H1 (cell line): ENCODE results near the gene OR5M11. TPM values are rescaled to one million over a fixed set of nuclear protein-coding genes. Genes with fewer than 3 reads are reported as not detected.

Source experiments
- CTCF ChIA-PET: fragments of 300-600 bp; sonication (Branson Sonifier 250); formaldehyde crosslinking; loops from one replicate; lab custom pipeline; 2021; ENCODE audit not compliant: partially characterized antibody; lab: Charles Lee
- POLR2A ChIA-PET: fragments of 300-600 bp; sonication (Branson Sonifier 250); formaldehyde crosslinking; loops from one replicate; lab custom pipeline; 2021; ENCODE audit warnings: inconsistent platforms; ENCODE audit not compliant: partially characterized antibody; lab: Charles Lee
- DNase-seq, 2 experiments: peaks; one replicate each; pipeline versions ENCODE4 v3.0.0 to v3.0.0-alpha.2; 2010 to 2022; ENCODE audit warnings: low spot score in 2 of 2, low read depth in 1 of 2, mixed read lengths in 1 of 2
- FAIRE-seq: peaks from 2 replicates; lab custom pipeline; 2011; peaks lifted over from hg19 to GRCh38; lab: Jason Lieb, UNC
- H2AFZ ChIP-seq: 2 replicates; pipeline ENCODE4 v1.8.1; 2012; ENCODE audit warnings: low read length, inconsistent platforms
- H2AK5ac ChIP-seq: 2 replicates; pipeline ENCODE4 v1.6.1; 2013; ENCODE audit warnings: low read depth, low read length
- H2BK120ac ChIP-seq: replicated peaks from 2 replicates; pipeline ENCODE3; 2013; ENCODE audit warnings: low read depth, low read length, inconsistent platforms
- H2BK12ac ChIP-seq: 2 replicates; pipeline ENCODE4 v1.6.1; 2013; ENCODE audit warnings: low read depth, low read length
- H2BK15ac ChIP-seq: 2 replicates; pipeline ENCODE4 v1.6.1; 2013; ENCODE audit warnings: low read length
- H2BK20ac ChIP-seq: 2 replicates; pipeline ENCODE4 v1.6.1; 2013; ENCODE audit warnings: low read length
- H2BK5ac ChIP-seq: 2 replicates; pipeline ENCODE4 v1.6.1; 2013; ENCODE audit warnings: low read depth, low read length
- H3K14ac ChIP-seq: 2 replicates; pipeline ENCODE4 v1.6.1; 2013; ENCODE audit warnings: inconsistent platforms; ENCODE audit not compliant: insufficient read length
- H3K18ac ChIP-seq: 2 replicates; pipeline ENCODE4 v1.6.1; 2013; ENCODE audit warnings: low read length; ENCODE audit errors: extremely low read depth
- H3K23ac ChIP-seq: 2 replicates; pipeline ENCODE4 v1.6.1; 2013; ENCODE audit warnings: inconsistent platforms; ENCODE audit not compliant: insufficient read length
- H3K23me2 ChIP-seq: 2 replicates; pipeline ENCODE4 v1.6.1; 2013; ENCODE audit warnings: low read depth, low read length
- H3K27ac ChIP-seq: 2 replicates; pipeline ENCODE4 v1.6.1; 2011; ENCODE audit warnings: low read depth, low read length, inconsistent platforms
- H3K27me3 ChIP-seq, 4 experiments: replicated peaks in 1 of 4; 1 replicate in 1 of 4; 2 replicates in 3 of 4; pipeline versions ENCODE4 v1.6.1 to v1.8.1; 2011 to 2013; ENCODE audit warnings: low read length in 3 of 4, mild to moderate bottlenecking in 3 of 4, inconsistent platforms in 2 of 4, mixed read lengths in 2 of 4, moderate library complexity in 1 of 4; ENCODE audit not compliant: control insufficient read depth in 3 of 4, insufficient read depth in 3 of 4; ENCODE audit errors: extremely low read depth in 1 of 4
- H3K36me3 ChIP-seq, 4 experiments: 2 replicates each; pipeline versions ENCODE4 v1.6.1 to v1.8.1; 2011 to 2013; ENCODE audit warnings: mild to moderate bottlenecking in 4 of 4, low read length in 3 of 4, moderate library complexity in 2 of 4, control low read depth in 1 of 4, inconsistent platforms in 1 of 4; ENCODE audit not compliant: insufficient read depth in 4 of 4, control insufficient read depth in 2 of 4
- H3K4ac ChIP-seq: replicated peaks from 2 replicates; pipeline ENCODE3; 2013; ENCODE audit warnings: low read length, low read depth, mixed read lengths, inconsistent platforms; ENCODE audit not compliant: insufficient read length
- H3K4me1 ChIP-seq, 4 experiments: replicated peaks in 1 of 4; 1 replicate in 1 of 4; 2 replicates in 3 of 4; pipeline versions ENCODE4 v1.6.1 to v1.8.1; 2011 to 2013; ENCODE audit warnings: low read length in 3 of 4, inconsistent platforms in 2 of 4, mixed read lengths in 1 of 4; ENCODE audit not compliant: insufficient read depth in 4 of 4, control insufficient read depth in 3 of 4
- H3K4me2 ChIP-seq, 2 experiments: 2 replicates each; pipeline versions ENCODE4 v1.6.1 to v1.8.1; 2011 to 2013; ENCODE audit warnings: low read depth in 2 of 2, low read length in 2 of 2, control low read depth in 1 of 2, inconsistent platforms in 1 of 2, mild to moderate bottlenecking in 1 of 2; ENCODE audit not compliant: insufficient read depth in 1 of 2
- H3K4me3 ChIP-seq, 4 experiments: fragments of 200-600, 300-600 bp in 1 of 4; sonication (generic), shearing (Covaris generic), sonication (Bioruptor Twin) in 1 of 4; 2 replicates each; pipeline versions ENCODE4 v1.5.1 to v1.8.1; 2011 to 2016; ENCODE audit warnings: low read length in 4 of 4, low read depth in 3 of 4, control low read depth in 2 of 4, inconsistent platforms in 2 of 4, mild to moderate bottlenecking in 2 of 4, mixed read lengths in 1 of 4, moderate library complexity in 1 of 4; ENCODE audit not compliant: insufficient read depth in 2 of 4; ENCODE audit errors: extremely low read depth in 1 of 4
- H3K56ac ChIP-seq: replicated peaks from 2 replicates; pipeline ENCODE3; 2013; ENCODE audit warnings: low read depth, mild to moderate bottlenecking, mixed read lengths, low read length, inconsistent platforms; ENCODE audit not compliant: insufficient read length
- H3K79me1 ChIP-seq: 2 replicates; pipeline ENCODE4 v1.6.1; 2013; ENCODE audit warnings: low read depth, low read length, control low read depth
- H3K79me2 ChIP-seq, 2 experiments: 2 replicates each; pipeline versions ENCODE4 v1.6.1 to v1.8.1; 2012 to 2013; ENCODE audit warnings: low read length in 2 of 2, mild to moderate bottlenecking in 2 of 2, inconsistent platforms in 1 of 2; ENCODE audit not compliant: insufficient read depth in 2 of 2, control insufficient read depth in 1 of 2
- H3K9ac ChIP-seq, 4 experiments: replicated peaks in 1 of 4; 1 replicate in 1 of 4; 2 replicates in 3 of 4; pipeline versions ENCODE4 v1.6.1 to v1.8.1; 2011 to 2013; ENCODE audit warnings: low read depth in 3 of 4, low read length in 3 of 4, control low read depth in 2 of 4, mild to moderate bottlenecking in 2 of 4, moderate library complexity in 2 of 4, inconsistent platforms in 1 of 4; ENCODE audit errors: extremely low read depth in 1 of 4
- H3K9me3 ChIP-seq, 2 experiments: 2 replicates each; pipeline versions ENCODE4 v1.6.1 to v1.8.1; 2012 to 2013; ENCODE audit warnings: mild to moderate bottlenecking in 2 of 2, moderate library complexity in 2 of 2, control low read depth in 1 of 2, inconsistent platforms in 1 of 2, low read depth in 1 of 2, low read length in 1 of 2, mixed read lengths in 1 of 2; ENCODE audit not compliant: insufficient read depth in 2 of 2
- H4K20me1 ChIP-seq, 2 experiments: replicated peaks in 1 of 2; 2 replicates each; pipeline versions ENCODE3 to v1.8.1; 2011 to 2013; ENCODE audit warnings: inconsistent platforms in 2 of 2, low read length in 2 of 2, mild to moderate bottlenecking in 1 of 2; ENCODE audit not compliant: insufficient read depth in 2 of 2, control insufficient read depth in 1 of 2
- H4K5ac ChIP-seq: 2 replicates; pipeline ENCODE4 v1.6.1; 2013; ENCODE audit warnings: low read length, low read depth, mixed read lengths, inconsistent platforms; ENCODE audit not compliant: insufficient read length
- H4K8ac ChIP-seq: 2 replicates; pipeline ENCODE4 v1.8.0; 2013; ENCODE audit warnings: mild to moderate bottlenecking, moderate library complexity, low read length, inconsistent platforms; ENCODE audit not compliant: insufficient read depth; ENCODE audit errors: extremely low read depth
- H4K91ac ChIP-seq: replicated peaks from 2 replicates; pipeline ENCODE3; 2013; ENCODE audit warnings: low read length, mixed read lengths, inconsistent platforms; ENCODE audit not compliant: insufficient read length
- NANOG ChIP-seq: IDR thresholded peaks from 2 replicates; pipeline ENCODE4 v1.6.1; 2011; ENCODE audit warnings: low read length, low read depth, mild to moderate bottlenecking, inconsistent platforms; ENCODE audit not compliant: insufficient read depth, poor library complexity, severe bottlenecking
- PHF8 ChIP-seq: fragments of 200-600 bp; sonication (generic); conservative IDR thresholded peaks from 2 replicates; pipeline ENCODE4 v1.7.1; 2012; ENCODE audit warnings: low read depth, mild to moderate bottlenecking, inconsistent platforms, low read length, moderate library complexity
- POLR2A ChIP-seq, 2 experiments: IDR thresholded peaks; 1 replicate in 1 of 2; 2 replicates in 1 of 2; pipeline ENCODE4 v1.6.1; 2011; ENCODE audit warnings: low read depth in 2 of 2, low read length in 2 of 2, mild to moderate bottlenecking in 2 of 2; ENCODE audit errors: control extremely low read depth in 1 of 2
- POU5F1 ChIP-seq: IDR thresholded peaks from 2 replicates; pipeline ENCODE4 v1.6.1; 2011; ENCODE audit warnings: low read depth, mild to moderate bottlenecking, low read length, moderate library complexity
- RBBP5 ChIP-seq: IDR thresholded peaks from 2 replicates; pipeline ENCODE4 v1.7.1; 2012; ENCODE audit warnings: low read depth, mild to moderate bottlenecking, inconsistent platforms, low read length, moderate library complexity, borderline replicate concordance
- RNF2 ChIP-seq: fragments of 200-900, 300-1000 bp; sonication (generic); IDR thresholded peaks from 2 replicates; pipeline ENCODE4 v1.7.1; 2016; ENCODE audit warnings: borderline replicate concordance, low read depth, mild to moderate bottlenecking, antibody characterized with exemption, low read length; ENCODE audit not compliant: poor library complexity, severe bottlenecking; ENCODE audit errors: missing control alignments
- SIN3A ChIP-seq, 2 experiments: IDR thresholded peaks in 1 of 2; conservative IDR thresholded peaks in 1 of 2; 2 replicates each; pipeline ENCODE4 v1.6.1; 2011 to 2012; ENCODE audit warnings: low read length in 2 of 2, improper control_type of control experiment in 1 of 2, low read depth in 1 of 2, mild to moderate bottlenecking in 1 of 2
- TBP ChIP-seq: IDR thresholded peaks from 2 replicates; pipeline ENCODE4 v1.6.1; 2011; ENCODE audit warnings: low read depth, low read length, improper control_type of control experiment
- WGBS, 2 experiments: shearing (Covaris generic) in 1 of 2; methylation state at CpG; one replicate each; pipeline versions ENCODE4 v1.1.6 to v1.1.7; 2013 to 2015; ENCODE audit warnings: low lambda C conversion rate in 2 of 2, mixed read lengths in 2 of 2, inconsistent platforms in 1 of 2, low coverage in 1 of 2, missing lambda C conversion rate in 1 of 2; ENCODE audit not compliant: insufficient replicate concordance in 2 of 2, insufficient coverage in 1 of 2, insufficient read length in 1 of 2; ENCODE audit errors: extremely low coverage in 1 of 2, missing lambda C conversion rate in 1 of 2; 5-methylcytosine and 5-hydroxymethylcytosine counted together
- polyA plus RNA-seq, 7 experiments: library from polyadenylated mRNA; depleted of rRNA in 3 of 7; stranded (reverse) in 5 of 7; unstranded in 2 of 7; fragments of >200 nt in 5 of 7; fragments of 200-250 nt in 2 of 7; gene quantifications; 1 replicate in 5 of 7; 2 replicates in 1 of 7; 4 replicates in 1 of 7; pipeline versions ENCODE4 v1.2.1 to v1.2.3, GENCODE V29; 2011 to 2013; ENCODE audit warnings: missing spikeins in 2 of 7, mixed read lengths in 2 of 7
- total RNA-seq: library from RNA; stranded (reverse); fragmentation: NEBNext Ultra II Directional; extraction: Animal tissue kit (Norgen Biotek cat#: 25700); gene quantifications from 2 replicates; pipeline ENCODE4 v1.2.1, GENCODE V29; 2021

OR5M11 gene
- total and polyA plus RNA-seq, 2 of the 8 experiments (the other 6 are each of a cell fraction or from before 2014, with no cell fraction given): 0.08 TPM; not detected in 1

DNA sequence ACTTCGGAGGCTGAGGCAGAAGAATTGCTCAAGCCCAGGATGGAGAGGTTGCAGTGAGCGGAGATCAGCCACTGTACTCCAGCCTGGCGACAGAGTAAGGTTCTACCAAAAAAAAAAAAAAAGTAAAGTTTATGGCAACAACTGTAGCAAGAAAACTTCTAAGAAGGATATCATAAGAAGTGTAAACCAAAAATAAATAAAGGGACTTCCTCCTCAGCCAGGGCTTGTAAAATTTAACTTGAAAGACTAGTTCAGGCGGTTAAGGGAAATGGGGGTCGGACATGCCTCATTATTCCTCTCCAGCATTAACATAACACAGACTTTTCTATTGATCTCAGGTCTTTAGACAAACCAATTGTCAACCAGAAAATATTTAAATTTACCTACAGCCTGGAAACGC is 2.5 kb upstream of the OR5M11 start:
- H3K27ac ChIP-seq: no peak overlapping the region
- H2BK12ac ChIP-seq: no peak overlapping the region
- H3K14ac ChIP-seq: no peak overlapping the region
- no peak overlapping the region for H4K8ac ChIP-seq
- no peak for FAIRE-seq
- no peaks in the 10 kb centered on the region for H3K79me2 ChIP-seq
- H3K4ac ChIP-seq: no peak overlapping the region
- CTCF ChIA-PET: no interaction called here
- H4K20me1 ChIP-seq: no peaks in the 10 kb centered on the region
- no peak overlapping the region for H3K23ac ChIP-seq
- no peak overlapping the region for H4K5ac ChIP-seq
- H4K91ac ChIP-seq: no peak overlapping the region
- no peaks in the 10 kb centered on the region for H3K79me1 ChIP-seq
- H3K27me3 ChIP-seq: no peaks in the 10 kb centered on the region
- no peak overlapping the region for H3K18ac ChIP-seq
- no peak overlapping the region for H2BK20ac ChIP-seq
- H3K4me2 ChIP-seq: no peak overlapping the region
- peaks cover 0 to 2% of the 10 kb centered on the region in 2 experiments; a peak in 1 of 4 replicates for H3K9me3 ChIP-seq
- no peak overlapping the region for H2BK15ac ChIP-seq
- H2AFZ ChIP-seq: no peak overlapping the region
- 87% methylated on average over 6 of the region's 6 CpGs; no CpG with 5 or more reads in 1 of the 2 experiments for WGBS, 2 experiments
- no peak overlapping the region for H2BK5ac ChIP-seq
- H3K23me2 ChIP-seq: no peaks in the 10 kb centered on the region
- H3K56ac ChIP-seq: no peak overlapping the region
- H3K9ac ChIP-seq: no peak overlapping the region
- no peak for DNase-seq
- H3K4me3 ChIP-seq: no peak overlapping the region
- no peaks in the 10 kb centered on the region for H3K4me1 ChIP-seq
- no peak overlapping the region for H2AK5ac ChIP-seq
- no peaks in the 10 kb centered on the region for H3K36me3 ChIP-seq
- POLR2A ChIA-PET: no interaction called here
- H2BK120ac ChIP-seq: no peak overlapping the region
- TF ChIP-seq PHF8 (no peak), POLR2A (IDR thresholded peaks at IDR 0.05; ENCODE audit: control extremely low read depth in 1 of 2, low read depth in 2 of 2, low read length in 2 of 2) (no peak), RNF2 (no peak), RBBP5 (no peak), NANOG (no peak), TBP (no peak), SIN3A (conservative IDR thresholded peaks at IDR 0.05 in 1 of 2, IDR thresholded peaks at IDR 0.05 in 1 of 2; ENCODE audit: low read depth in 1 of 2, low read length in 2 of 2) (no peak), POU5F1 (no peak)
